PC-9 (cell line): ENCODE measurements around the gene UBA6.

Source experiments
- CTCF ChIP-seq: fragments of 200-600 bp; sonication (generic); conservative IDR thresholded peaks from 2 replicates; pipeline ENCODE4 v1.6.1; 2017; ENCODE audit warnings: mixed run types, antibody characterized with exemption, mild to moderate bottlenecking, moderate library complexity
- EZH2 ChIP-seq: fragments of 200-600 bp; sonication (generic); IDR thresholded peaks from 2 replicates; pipeline ENCODE4 v1.8.0; 2017; ENCODE audit warnings: antibody characterized with exemption, low read depth

GRCh38 chr4:67721315-67721769 lies 20.4 kb upstream of the UBA6 start:
- TF ChIP-seq CTCF (no peak), EZH2 (no peak)
